SK-N-SH (cell line): Measurements from ENCODE around the gene ARAP1. TPM values are rescaled to one million over a fixed set of nuclear protein-coding genes. Genes with fewer than 3 reads are reported as not detected.

Source experiments
- CTCF ChIA-PET: fragments of 300-600, 350-600 bp; formaldehyde crosslinking; extraction: SDS; loops from one replicate; lab custom pipeline; 2021; lab: Yijun Ruan, JAX
- POLR2A ChIA-PET: fragments of 350-600 bp; sonication (Branson Sonifier 250); formaldehyde crosslinking; extraction: SDS; loops from one replicate; lab custom pipeline; 2020; ENCODE audit warnings: antibody characterized with exemption, inconsistent platforms; lab: Yijun Ruan, JAX
- DNase-seq: peaks from one replicate; pipeline ENCODE4 v3.0.0; 2012
- H2AFZ ChIP-seq: fragments of 200-600 bp; sonication (generic); 2 replicates; pipeline ENCODE4 v1.8.1; 2016; ENCODE audit warnings: antibody characterized with exemption, mild to moderate bottlenecking, low read depth
- H3F3A ChIP-seq: fragments of 200-600 bp; sonication (generic); replicated peaks from 2 replicates; pipeline ENCODE3; 2016; ENCODE audit warnings: antibody characterized with exemption, mild to moderate bottlenecking; ENCODE audit not compliant: insufficient read depth
- H3K27ac ChIP-seq, 2 experiments: fragments of 200-500 bp in 1 of 2; fragments of 200-600 bp in 1 of 2; sonication (Bioruptor generic) in 1 of 2; sonication (generic), shearing (Covaris generic) in 1 of 2; 2 replicates each; pipeline versions ENCODE4 v1.5.1 to v1.6.1; 2014 to 2016; ENCODE audit warnings: low read depth in 2 of 2, inconsistent platforms in 1 of 2, low read length in 1 of 2, mild to moderate bottlenecking in 1 of 2, mixed read lengths in 1 of 2
- H3K27me3 ChIP-seq: fragments of 200-600 bp; sonication (generic), shearing (Covaris generic); 2 replicates; pipeline ENCODE4 v1.6.1; 2016; ENCODE audit warnings: mixed run types; ENCODE audit not compliant: insufficient read depth
- H3K36me3 ChIP-seq, 2 experiments: fragments of 200-500 bp in 1 of 2; fragments of 200-600 bp in 1 of 2; sonication (Bioruptor generic) in 1 of 2; sonication (generic) in 1 of 2; replicated peaks in 1 of 2; 2 replicates each; pipeline versions ENCODE3 to v1.5.1; 2014 to 2016; ENCODE audit warnings: low read length in 1 of 2, mild to moderate bottlenecking in 1 of 2; ENCODE audit not compliant: insufficient read depth in 2 of 2, control insufficient read depth in 1 of 2
- H3K4me1 ChIP-seq, 2 experiments: fragments of 200-500 bp in 1 of 2; fragments of 200-600 bp in 1 of 2; sonication (Bioruptor generic) in 1 of 2; sonication (generic), shearing (Covaris generic) in 1 of 2; 2 replicates each; pipeline versions ENCODE4 v1.5.1 to v1.6.1; 2014 to 2016; ENCODE audit warnings: low read depth in 1 of 2, low read length in 1 of 2, mixed run types in 1 of 2; ENCODE audit not compliant: insufficient read depth in 2 of 2, control insufficient read depth in 1 of 2
- H3K4me2 ChIP-seq: fragments of 200-600 bp; sonication (generic), shearing (Covaris generic); 2 replicates; pipeline ENCODE4 v1.6.1; 2017; ENCODE audit warnings: mixed run types
- H3K4me3 ChIP-seq, 2 experiments: fragments of 200-500 bp in 1 of 2; fragments of 200-600 bp in 1 of 2; sonication (Bioruptor generic) in 1 of 2; sonication (generic), shearing (Covaris generic) in 1 of 2; 2 replicates each; pipeline versions ENCODE4 v1.5.1 to v1.8.1; 2014 to 2016; ENCODE audit warnings: low read depth in 2 of 2, inconsistent platforms in 1 of 2, low read length in 1 of 2, mild to moderate bottlenecking in 1 of 2, mixed read lengths in 1 of 2, moderate library complexity in 1 of 2
- H3K79me2 ChIP-seq: fragments of 200-600 bp; sonication (generic); 2 replicates; pipeline ENCODE4 v1.8.1; 2017; ENCODE audit warnings: mild to moderate bottlenecking; ENCODE audit not compliant: insufficient read depth
- H3K9ac ChIP-seq: fragments of 200-600 bp; sonication (generic); 2 replicates; pipeline ENCODE4 v1.6.1; 2017; ENCODE audit warnings: mixed run types
- H3K9me2 ChIP-seq: fragments of 200-600 bp; sonication (generic); 2 replicates; pipeline ENCODE4 v1.6.1; 2017; ENCODE audit warnings: mixed run types
- H3K9me3 ChIP-seq: fragments of 200-600 bp; sonication (generic); 2 replicates; pipeline ENCODE4 v1.6.1; 2017; ENCODE audit warnings: mixed run types, mild to moderate bottlenecking, moderate library complexity
- H4K20me1 ChIP-seq: fragments of 200-600 bp; sonication (generic); 2 replicates; pipeline ENCODE4 v1.6.1; 2017; ENCODE audit warnings: mild to moderate bottlenecking, mixed run types; ENCODE audit not compliant: insufficient read depth
- CHD2 ChIP-seq: fragments of 150-350 bp; IDR thresholded peaks from 2 replicates; pipeline ENCODE4 v1.6.1; 2018; ENCODE audit warnings: low read length; ENCODE audit not compliant: partially characterized antibody
- EZH2phosphoT487 ChIP-seq: fragments of 200-600 bp; sonication (generic); IDR thresholded peaks from 2 replicates; pipeline ENCODE4 v1.6.1; 2017; ENCODE audit warnings: low read depth, mixed run types, mild to moderate bottlenecking, antibody characterized with exemption, moderate library complexity, borderline replicate concordance
- FOSL2 ChIP-seq: IDR thresholded peaks from 2 replicates; pipeline ENCODE4 v1.4.0; 2012; ENCODE audit warnings: low read depth, mild to moderate bottlenecking, moderate library complexity, borderline replicate concordance
- FOXJ3 ChIP-seq: sonication (generic); formaldehyde crosslinking; IDR thresholded peaks from 2 replicates; pipeline ENCODE4 v1.5.1; 2020; ENCODE audit warnings: mild to moderate bottlenecking, missing genetic modification reagents
- MEF2A ChIP-seq: IDR thresholded peaks from 2 replicates; pipeline ENCODE4 v1.4.0; 2012; ENCODE audit warnings: low read depth, borderline replicate concordance
- NFIC ChIP-seq: IDR thresholded peaks from 2 replicates; pipeline ENCODE4 v1.4.0; 2012; ENCODE audit warnings: borderline replicate concordance
- NRF1 ChIP-seq: IDR thresholded peaks from 2 replicates; pipeline ENCODE4 v1.6.1; 2012; ENCODE audit warnings: low read depth, mild to moderate bottlenecking, low read length
- RAD21 ChIP-seq: IDR thresholded peaks from 2 replicates; pipeline ENCODE4 v1.6.1; 2012; ENCODE audit warnings: mild to moderate bottlenecking, low read length
- RCOR1 ChIP-seq: fragments of 150-350 bp; IDR thresholded peaks from 2 replicates; pipeline ENCODE4 v1.6.1; 2017; ENCODE audit warnings: antibody characterized with exemption, low read length
- RFX5 ChIP-seq: IDR thresholded peaks from 2 replicates; pipeline ENCODE4 v1.6.1; 2012; ENCODE audit warnings: mild to moderate bottlenecking, improper control_type of control experiment, low read length
- SMC3 ChIP-seq: IDR thresholded peaks from 2 replicates; pipeline ENCODE4 v1.6.1; 2012; ENCODE audit warnings: low read depth, low read length, improper control_type of control experiment
- TCF12 ChIP-seq: IDR thresholded peaks from 2 replicates; pipeline ENCODE4 v1.4.0; 2012
- TEAD4 ChIP-seq: IDR thresholded peaks from 2 replicates; pipeline ENCODE4 v1.4.0; 2012; ENCODE audit warnings: mild to moderate bottlenecking, borderline replicate concordance; ENCODE audit not compliant: insufficient read depth
- YY1 ChIP-seq: IDR thresholded peaks from 2 replicates; pipeline ENCODE4 v1.4.0; 2012; ENCODE audit warnings: low read depth, mild to moderate bottlenecking
- ZBTB33 ChIP-seq: IDR thresholded peaks from 2 replicates; pipeline ENCODE4 v1.4.0; 2012; ENCODE audit warnings: low read depth, borderline replicate concordance
- WGBS: methylation state at CpG from one replicate; pipeline ENCODE4 v1.1.6; 2017; ENCODE audit warnings: low lambda C conversion rate; 5-methylcytosine and 5-hydroxymethylcytosine counted together
- polyA plus RNA-seq, 3 experiments: library from polyadenylated mRNA; depleted of rRNA; stranded (reverse); fragments of >200 nt; gene quantifications; 2 replicates each; pipeline ENCODE4 v1.2.3, GENCODE V29; 2012
- TF ChIP-seq, protein P1 (sequence below): IDR thresholded peaks from 2 replicates; pipeline ENCODE4 v1.4.0; 2012; ENCODE audit warnings: low read depth
- TF ChIP-seq, protein P2 (sequence below): fragments of 150-350 bp; IDR thresholded peaks from 2 replicates; pipeline ENCODE4 v1.6.1; 2016; ENCODE audit warnings: mild to moderate bottlenecking, low read depth, low read length
- TF ChIP-seq, protein P3 (sequence below): fragments of 150-350 bp; IDR thresholded peaks from 2 replicates; pipeline ENCODE4 v1.6.1; 2017; ENCODE audit warnings: antibody characterized with exemption, low read length, low read depth, borderline replicate concordance
- TF ChIP-seq, protein P4 (sequence below): IDR thresholded peaks from 2 replicates; pipeline ENCODE4 v1.4.0; 2012; ENCODE audit warnings: low read depth, borderline replicate concordance

The ARAP1 gene
- polyA plus RNA-seq, 1 of the 3 experiments (the other 2 are of a cell fraction): 56.6 TPM

DNA sequence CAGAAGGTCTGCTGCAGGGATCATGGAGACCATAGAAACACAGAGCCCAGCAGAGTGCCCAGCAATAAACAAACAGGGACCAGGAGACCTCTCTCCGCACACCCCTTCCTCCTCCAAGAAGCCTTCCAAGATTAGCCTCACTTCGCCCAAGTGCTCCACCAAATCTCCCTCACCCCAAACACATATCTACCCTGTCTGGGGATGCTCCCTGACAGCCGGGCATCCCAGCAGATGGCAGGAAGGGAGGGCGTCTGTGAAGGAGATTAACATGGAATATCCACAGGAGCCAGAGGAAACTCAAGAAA is 26.5 kb downstream of the ARAP1 start:
- ChIA-PET CTCF (interaction anchor here (0.5 to 18.2 kb wide), 55 partner anchors 10 to 579 kb away, joined by 3 to 198 read pairs (median 5); partner anchors contain the start of genes ATG16L2 and STARD10), POLR2A (interaction anchor here (0.7 to 0.9 kb wide), 3 partner anchors 67 to 88 kb away, joined by 4 to 5 read pairs (median 4); partner anchors contain the start of gene STARD10)
- Histone ChIP-seq H3K79me2 (peaks cover 36% of the 10 kb centered on the region), H3K27me3 (no peaks in the 10 kb centered on the region), H3K9me3 (no peaks in the 10 kb centered on the region), H3K4me1 (peaks cover 8 to 21% of the 10 kb centered on the region in 2 experiments), H3K36me3 (no peaks in the 10 kb centered on the region), H3K27ac (peak overlapping the region in 1 of 2 experiments; percentile 11; a peak in 1 of 4 replicates), H2AFZ (no peak overlapping the region), H4K20me1 (no peaks in the 10 kb centered on the region), H3K9me2 (no peaks in the 10 kb centered on the region), H3K4me2 (no peak overlapping the region)
- 78% methylated on average over 4 of the region's 4 CpGs for WGBS
- TF ChIP-seq SMC3: no peak
- TF ChIP-seq, protein P1, sequence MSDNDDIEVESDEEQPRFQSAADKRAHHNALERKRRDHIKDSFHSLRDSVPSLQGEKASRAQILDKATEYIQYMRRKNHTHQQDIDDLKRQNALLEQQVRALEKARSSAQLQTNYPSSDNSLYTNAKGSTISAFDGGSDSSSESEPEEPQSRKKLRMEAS: no peak
- no peak for TF ChIP-seq TEAD4
- no peak for TF ChIP-seq TCF12
- TF ChIP-seq RCOR1: no peak
- no peak for TF ChIP-seq MEF2A
- TF ChIP-seq YY1: no peak
- TF ChIP-seq, protein P2, sequence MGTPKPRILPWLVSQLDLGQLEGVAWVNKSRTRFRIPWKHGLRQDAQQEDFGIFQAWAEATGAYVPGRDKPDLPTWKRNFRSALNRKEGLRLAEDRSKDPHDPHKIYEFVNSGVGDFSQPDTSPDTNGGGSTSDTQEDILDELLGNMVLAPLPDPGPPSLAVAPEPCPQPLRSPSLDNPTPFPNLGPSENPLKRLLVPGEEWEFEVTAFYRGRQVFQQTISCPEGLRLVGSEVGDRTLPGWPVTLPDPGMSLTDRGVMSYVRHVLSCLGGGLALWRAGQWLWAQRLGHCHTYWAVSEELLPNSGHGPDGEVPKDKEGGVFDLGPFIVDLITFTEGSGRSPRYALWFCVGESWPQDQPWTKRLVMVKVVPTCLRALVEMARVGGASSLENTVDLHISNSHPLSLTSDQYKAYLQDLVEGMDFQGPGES: no peak
- TF ChIP-seq, all 33 proteins: peak for 0
- no peak overlapping the region for H3K9ac ChIP-seq
- DNase-seq: no peak
- no peak overlapping the region for H3K4me3 ChIP-seq
- H3F3A ChIP-seq: peaks cover 4% of the 10 kb centered on the region

GRCh38 chr11:72724851-72725723 is 27.1 kb downstream of the ARAP1 start:
- H3K9ac ChIP-seq: no peak overlapping the region
- peak overlapping the region in 1 of 2 experiments; percentile 29; a peak in 1 of 4 replicates for H3K27ac ChIP-seq
- H3K9me2 ChIP-seq: no peaks in the 10 kb centered on the region
- H4K20me1 ChIP-seq: no peaks in the 10 kb centered on the region; the same call in 1 of the 2 replicates
- DNase-seq: peak; percentile 86
- 43% methylated on average over 8 of the region's 9 CpGs for WGBS
- no peak overlapping the region for H2AFZ ChIP-seq
- peaks cover 42% of the 10 kb centered on the region for H3K79me2 ChIP-seq
- CTCF ChIA-PET: interaction anchor here (0.5 to 18.2 kb wide), 61 partner anchors 9 to 580 kb away, joined by 3 to 198 read pairs (median 4); partner anchors contain the start of genes ATG16L2, FCHSD2 and STARD10
- H3F3A ChIP-seq: peaks cover 4% of the 10 kb centered on the region
- H3K9me3 ChIP-seq: no peaks in the 10 kb centered on the region
- peak overlapping the region in 1 of 2 experiments; percentile 14; a peak in 1 of 4 replicates for H3K4me3 ChIP-seq
- H3K4me2 ChIP-seq: no peak overlapping the region
- H3K27me3 ChIP-seq: no peaks in the 10 kb centered on the region
- H3K4me1 ChIP-seq: peaks cover 13 to 27% of the 10 kb centered on the region in 2 experiments
- no peaks in the 10 kb centered on the region for H3K36me3 ChIP-seq
- POLR2A ChIA-PET: interaction anchor here (0.7 to 0.9 kb wide), 4 partner anchors 68 to 98 kb away, joined by 3 to 5 read pairs (median 4); partner anchors contain the start of gene STARD10
- peak; percentile 83 for TF ChIP-seq RFX5
- TF ChIP-seq NFIC: 0 out of 2 replicates have a peak, but pooled peaks have one; percentile 33
- TF ChIP-seq FOSL2: no peak
- peak; percentile 90 for TF ChIP-seq SMC3
- TF ChIP-seq CHD2: peak; percentile 28
- TF ChIP-seq NRF1: peak; percentile 24; the same call in 1 of the 2 replicates
- TF ChIP-seq, protein P3, sequence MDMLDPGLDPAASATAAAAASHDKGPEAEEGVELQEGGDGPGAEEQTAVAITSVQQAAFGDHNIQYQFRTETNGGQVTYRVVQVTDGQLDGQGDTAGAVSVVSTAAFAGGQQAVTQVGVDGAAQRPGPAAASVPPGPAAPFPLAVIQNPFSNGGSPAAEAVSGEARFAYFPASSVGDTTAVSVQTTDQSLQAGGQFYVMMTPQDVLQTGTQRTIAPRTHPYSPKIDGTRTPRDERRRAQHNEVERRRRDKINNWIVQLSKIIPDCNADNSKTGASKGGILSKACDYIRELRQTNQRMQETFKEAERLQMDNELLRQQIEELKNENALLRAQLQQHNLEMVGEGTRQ: no peak
- TF ChIP-seq RAD21: peak; percentile 96
- no peak for TF ChIP-seq YY1
- TF ChIP-seq, protein P4, sequence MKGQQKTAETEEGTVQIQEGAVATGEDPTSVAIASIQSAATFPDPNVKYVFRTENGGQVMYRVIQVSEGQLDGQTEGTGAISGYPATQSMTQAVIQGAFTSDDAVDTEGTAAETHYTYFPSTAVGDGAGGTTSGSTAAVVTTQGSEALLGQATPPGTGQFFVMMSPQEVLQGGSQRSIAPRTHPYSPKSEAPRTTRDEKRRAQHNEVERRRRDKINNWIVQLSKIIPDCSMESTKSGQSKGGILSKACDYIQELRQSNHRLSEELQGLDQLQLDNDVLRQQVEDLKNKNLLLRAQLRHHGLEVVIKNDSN: no peak
- TF ChIP-seq FOXJ3 (CRISPR knock-in tag): no peak
- TF ChIP-seq, protein P1: no peak
- no peak for TF ChIP-seq ZBTB33
- TF ChIP-seq EZH2phosphoT487: no peak
- TF ChIP-seq RCOR1: no peak
- TF ChIP-seq MEF2A: no peak
